ENCODE measurements around the gene MZT2B.
"Not testable (repeated sequence)": the region's sequence is repeated elsewhere in the genome, so short reads cannot be mapped to it uniquely, and the experiment has no call there.

MZT2B gene, protein sequence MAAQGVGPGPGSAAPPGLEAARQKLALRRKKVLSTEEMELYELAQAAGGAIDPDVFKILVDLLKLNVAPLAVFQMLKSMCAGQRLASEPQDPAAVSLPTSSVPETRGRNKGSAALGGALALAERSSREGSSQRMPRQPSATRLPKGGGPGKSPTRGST

DNA sequence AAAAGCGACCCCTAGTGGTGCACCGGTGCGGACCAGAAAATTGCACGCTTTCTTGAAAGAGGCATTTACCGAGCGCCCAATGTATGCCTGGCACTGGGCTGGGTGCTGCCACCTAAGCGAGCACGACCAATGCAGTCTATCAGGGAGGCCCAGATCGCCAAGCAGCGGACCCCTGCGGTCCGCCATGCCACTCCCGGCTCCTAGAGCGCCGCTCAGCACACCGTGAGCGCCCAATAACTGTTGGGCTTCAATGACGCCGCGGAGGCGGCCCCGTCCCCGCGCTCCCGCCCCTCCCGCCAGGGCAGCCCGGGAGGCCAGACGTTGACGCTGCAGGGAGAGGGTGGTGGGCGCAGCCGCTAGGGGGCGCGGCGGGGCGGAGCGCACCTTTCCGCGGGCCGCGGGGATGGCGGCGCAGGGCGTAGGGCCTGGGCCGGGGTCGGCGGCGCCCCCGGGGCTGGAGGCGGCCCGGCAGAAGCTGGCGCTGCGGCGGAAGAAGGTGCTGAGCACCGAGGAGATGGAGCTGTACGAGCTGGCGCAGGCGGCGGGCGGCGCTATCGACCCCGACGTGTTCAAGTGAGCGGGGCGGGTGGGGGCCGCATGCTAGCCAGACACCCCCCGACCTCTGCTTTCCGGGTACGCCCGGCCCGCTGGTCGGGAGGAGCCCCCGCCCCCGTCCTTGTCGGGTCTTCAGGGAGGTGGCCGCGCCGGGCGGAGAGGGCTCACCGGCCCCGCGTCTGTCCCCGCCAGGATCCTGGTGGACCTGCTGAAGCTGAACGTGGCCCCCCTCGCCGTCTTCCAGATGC lies at the start of gene MZT2B:
MZT2B (plus strand) TSS at position 383 of the 803 bp plus-strand sequence; CDS start at position 404, 21 bp downstream.
- TF ChIP-seq, protein P1, sequence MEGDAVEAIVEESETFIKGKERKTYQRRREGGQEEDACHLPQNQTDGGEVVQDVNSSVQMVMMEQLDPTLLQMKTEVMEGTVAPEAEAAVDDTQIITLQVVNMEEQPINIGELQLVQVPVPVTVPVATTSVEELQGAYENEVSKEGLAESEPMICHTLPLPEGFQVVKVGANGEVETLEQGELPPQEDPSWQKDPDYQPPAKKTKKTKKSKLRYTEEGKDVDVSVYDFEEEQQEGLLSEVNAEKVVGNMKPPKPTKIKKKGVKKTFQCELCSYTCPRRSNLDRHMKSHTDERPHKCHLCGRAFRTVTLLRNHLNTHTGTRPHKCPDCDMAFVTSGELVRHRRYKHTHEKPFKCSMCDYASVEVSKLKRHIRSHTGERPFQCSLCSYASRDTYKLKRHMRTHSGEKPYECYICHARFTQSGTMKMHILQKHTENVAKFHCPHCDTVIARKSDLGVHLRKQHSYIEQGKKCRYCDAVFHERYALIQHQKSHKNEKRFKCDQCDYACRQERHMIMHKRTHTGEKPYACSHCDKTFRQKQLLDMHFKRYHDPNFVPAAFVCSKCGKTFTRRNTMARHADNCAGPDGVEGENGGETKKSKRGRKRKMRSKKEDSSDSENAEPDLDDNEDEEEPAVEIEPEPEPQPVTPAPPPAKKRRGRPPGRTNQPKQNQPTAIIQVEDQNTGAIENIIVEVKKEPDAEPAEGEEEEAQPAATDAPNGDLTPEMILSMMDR (IDR thresholded peaks at IDR 0.05; ENCODE audit: borderline replicate concordance, insufficient read depth, low read depth, low read length), result peak; percentile 85
- peak within 1 kb of the TSS; percentile 78 for H3K4me3 ChIP-seq (ENCODE audit: low read depth, low read length)

DNA sequence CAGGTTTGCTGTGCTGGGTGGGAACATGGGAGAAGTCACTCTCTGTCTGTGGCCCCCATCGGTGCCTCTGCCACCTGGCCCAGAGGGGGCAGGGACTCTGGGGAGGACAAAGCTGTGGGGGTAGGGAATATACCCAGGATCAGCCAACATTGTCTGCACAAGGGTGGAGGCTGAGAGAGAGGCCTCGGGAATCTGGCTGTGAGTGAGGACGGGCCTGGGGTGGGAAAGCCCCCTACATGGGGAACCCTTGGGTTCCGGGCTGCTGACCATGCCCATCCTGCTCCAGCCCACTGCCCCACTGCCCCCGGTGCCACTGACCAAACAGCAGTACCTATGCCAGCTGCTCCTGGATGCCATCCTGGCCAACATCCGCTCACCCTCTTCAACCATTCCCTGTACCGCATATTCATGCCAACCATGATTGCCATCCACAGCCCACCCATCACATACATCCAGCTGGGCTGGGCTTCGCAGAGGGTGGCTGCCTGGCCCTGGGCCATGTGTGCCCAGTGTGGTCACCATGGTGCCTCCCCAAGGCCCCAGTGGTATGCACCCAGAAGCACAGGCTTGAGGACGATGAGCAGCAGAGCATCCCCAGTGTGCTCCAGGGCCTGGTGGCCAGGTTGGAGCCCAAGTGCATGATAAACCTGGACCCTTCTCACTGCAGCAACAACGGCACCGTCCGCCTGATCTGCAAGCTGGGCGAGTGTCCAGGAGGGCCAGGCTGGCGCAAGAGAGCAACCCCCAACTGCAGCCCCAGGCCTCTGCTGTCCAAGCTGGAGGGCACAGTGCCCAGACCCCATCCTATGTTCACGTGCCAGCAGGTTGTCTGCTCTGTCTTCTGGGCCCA lies 46.1 kb upstream of the MZT2B start:
- H3K4me3 ChIP-seq (ENCODE audit: low read depth, low read length), result no peak overlapping the region
- TF ChIP-seq, protein P1 (IDR thresholded peaks at IDR 0.05; ENCODE audit: borderline replicate concordance, insufficient read depth, low read depth, low read length), result no peak

DNA sequence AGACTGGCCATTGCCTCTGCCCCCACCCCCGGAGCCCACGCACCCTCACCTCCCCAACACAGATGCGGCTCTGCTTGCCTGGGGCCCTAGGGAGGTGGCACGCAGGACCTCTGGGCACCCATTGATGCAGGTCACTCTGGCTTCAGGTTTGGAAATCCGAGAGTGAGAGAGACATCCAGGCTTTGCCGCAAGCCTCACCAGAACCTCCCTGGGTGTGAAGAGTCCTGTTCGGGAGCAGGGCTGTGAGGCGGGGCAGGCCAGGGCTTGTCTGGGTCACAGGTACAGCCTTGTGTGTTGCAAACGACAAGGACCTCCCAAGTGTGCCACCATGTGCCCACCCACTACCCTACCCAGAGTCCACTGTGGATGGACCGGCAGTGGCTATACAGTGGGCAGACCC lies 45.5 kb upstream of the MZT2B start:
- not testable (repeated sequence) for H3K4me3 ChIP-seq (ENCODE audit: low read depth, low read length)

DNA sequence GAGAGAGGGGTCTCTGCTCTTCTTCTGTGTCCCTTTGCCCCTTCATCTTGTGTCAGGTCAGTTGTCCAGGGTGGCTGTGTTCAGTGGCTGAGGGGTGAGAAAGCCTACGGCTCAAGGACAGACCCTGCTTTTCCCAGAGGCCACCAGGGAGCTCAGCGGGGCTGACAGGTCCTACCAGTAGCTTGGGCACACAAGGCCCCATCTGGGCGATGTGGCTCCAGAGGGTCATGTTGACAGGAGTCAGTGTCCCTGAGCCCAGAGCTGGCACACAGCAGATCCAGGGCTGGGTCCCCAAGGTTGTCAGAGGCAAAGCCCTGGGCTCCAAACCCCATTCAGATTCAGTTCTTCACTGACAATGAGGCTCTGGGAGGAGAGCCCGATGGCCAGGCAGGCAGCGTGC lies 44.9 kb upstream of the MZT2B start:
- H3K4me3 ChIP-seq (ENCODE audit: low read depth, low read length), result not testable (repeated sequence)

DNA sequence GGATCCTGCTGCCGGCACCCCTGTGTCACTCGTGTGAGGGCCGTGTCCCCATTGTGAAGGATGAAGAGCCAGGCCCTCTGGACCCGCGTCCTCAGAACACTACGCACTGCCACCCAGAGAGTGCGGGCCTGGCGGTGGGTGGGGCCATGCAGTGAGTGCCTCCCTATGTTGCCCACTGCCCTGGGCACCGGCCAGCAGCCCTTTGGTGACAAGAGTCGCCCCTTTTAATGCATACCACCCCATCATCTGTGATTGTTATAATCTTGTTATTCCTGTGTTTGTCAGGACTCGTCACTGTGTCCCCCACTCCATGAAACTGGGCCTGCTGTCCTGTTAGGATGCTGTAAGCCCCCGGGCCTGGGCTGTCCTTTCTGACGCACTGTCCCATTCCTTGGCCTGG lies 43.7 kb upstream of the MZT2B start:
- H3K4me3 ChIP-seq (ENCODE audit: low read depth, low read length), result not testable (repeated sequence)

DNA sequence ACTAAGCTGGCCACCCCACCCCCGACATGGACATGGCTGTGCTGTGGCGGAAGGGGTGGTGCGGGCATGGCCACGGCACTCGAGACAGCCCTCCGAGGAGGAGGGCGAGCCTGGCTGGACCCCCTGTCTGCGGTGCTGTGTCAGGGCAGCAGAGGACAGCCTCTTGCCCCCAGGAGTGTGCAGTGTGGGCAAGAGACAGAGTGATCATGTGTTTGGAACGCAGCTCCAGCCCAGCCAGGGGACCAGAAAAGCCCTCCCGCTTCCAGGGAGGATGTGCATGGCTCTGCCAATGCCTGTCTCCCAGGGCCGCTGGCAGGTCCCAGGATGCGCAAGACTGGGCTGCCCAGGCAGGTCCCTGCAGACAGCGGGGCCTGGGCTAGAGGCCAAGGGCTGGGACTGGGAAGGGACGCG lies 43.2 kb upstream of the MZT2B start:
- H3K4me3 ChIP-seq (ENCODE audit: low read depth, low read length), result not testable (repeated sequence)

DNA sequence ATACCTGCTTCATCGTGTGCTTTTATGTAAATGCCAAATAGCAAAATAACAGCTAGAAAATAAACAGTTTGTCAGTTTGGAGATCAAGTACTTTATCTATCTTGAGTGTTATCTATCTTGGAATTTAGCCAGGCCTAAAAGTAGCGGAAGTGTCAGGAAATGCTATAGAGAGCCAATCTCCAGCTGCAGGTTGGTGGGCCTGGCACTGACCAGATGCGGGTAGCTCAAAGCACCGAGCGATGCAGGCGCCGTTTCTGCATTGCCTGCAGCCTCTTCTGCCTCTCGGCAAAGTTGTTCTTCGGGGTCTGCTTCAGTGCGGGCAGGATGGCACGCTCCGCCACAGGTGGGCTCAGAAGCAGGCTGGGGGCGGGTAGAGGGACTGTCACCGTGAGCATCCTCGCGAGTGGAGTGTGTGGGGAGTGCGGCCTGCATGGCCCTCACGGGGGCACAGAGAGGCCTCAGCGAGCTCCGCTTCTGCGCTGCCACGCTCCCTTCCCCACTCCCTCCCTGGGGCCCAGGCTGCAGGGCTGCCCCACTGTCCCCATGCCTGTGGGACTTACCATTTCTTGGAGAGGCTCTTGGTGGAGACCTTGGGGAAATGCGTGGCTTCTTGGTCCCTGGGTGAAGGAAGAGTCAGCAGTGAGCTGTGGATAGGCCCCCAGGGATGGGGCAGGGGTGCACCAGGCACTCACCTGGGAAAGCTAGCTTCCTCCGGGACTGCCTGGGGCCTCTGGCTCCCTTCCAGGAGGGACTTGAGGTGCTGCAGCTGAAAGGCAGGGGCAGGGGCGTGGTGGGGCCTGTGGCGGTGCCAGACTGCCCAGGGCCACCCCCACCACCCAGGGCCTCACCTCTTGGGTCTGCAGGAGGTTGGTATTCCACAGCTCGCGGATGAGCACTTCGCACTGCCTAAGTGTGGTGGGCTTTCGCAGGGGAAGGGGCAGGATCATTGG lies 42.5 kb upstream of the MZT2B start:
- H3K4me3 ChIP-seq (ENCODE audit: low read depth, low read length), result not testable (repeated sequence)

DNA sequence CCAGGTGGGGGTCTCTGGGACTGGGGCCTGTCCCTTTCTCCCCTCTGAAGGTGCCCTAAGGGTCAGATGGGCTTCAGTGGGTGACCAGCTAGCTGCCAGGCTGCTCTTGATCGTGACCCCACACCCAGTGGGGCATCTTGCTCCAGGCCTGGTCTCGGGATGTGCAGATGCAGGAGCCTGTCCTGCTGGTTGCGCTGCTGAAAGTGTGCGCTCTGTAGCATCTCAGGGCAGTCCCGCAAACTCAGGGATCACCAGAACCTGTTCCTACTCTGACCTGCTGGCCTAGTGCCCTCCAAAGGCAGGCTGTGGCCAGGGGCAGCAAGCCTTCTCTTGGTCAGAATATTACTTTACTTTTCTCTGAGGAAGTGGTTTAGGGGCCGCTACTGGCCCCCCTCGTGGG lies 41.5 kb upstream of the MZT2B start:
- not testable (repeated sequence) for H3K4me3 ChIP-seq (ENCODE audit: low read depth, low read length)

DNA sequence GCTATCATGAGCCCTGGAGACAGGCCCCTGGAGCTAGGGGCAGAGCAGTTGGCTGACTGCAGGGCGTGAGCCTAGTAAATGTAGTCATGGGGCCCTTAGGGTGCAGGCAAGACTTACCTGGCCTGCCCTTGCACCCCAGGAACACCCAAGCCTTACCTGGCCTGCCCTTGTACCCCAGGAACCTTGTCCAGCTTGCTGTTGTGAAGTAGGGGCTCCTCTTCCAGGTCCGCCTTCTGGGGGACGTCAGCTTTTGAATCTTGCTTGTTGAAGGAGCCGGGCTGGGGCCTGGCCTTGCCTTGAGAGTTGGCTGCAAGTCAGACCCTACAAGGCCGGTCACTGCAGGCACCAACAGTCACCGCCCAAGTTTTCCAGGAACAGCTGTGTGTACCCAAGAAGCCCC lies 41.1 kb upstream of the MZT2B start:
- H3K4me3 ChIP-seq (ENCODE audit: low read depth, low read length), result not testable (repeated sequence)

DNA sequence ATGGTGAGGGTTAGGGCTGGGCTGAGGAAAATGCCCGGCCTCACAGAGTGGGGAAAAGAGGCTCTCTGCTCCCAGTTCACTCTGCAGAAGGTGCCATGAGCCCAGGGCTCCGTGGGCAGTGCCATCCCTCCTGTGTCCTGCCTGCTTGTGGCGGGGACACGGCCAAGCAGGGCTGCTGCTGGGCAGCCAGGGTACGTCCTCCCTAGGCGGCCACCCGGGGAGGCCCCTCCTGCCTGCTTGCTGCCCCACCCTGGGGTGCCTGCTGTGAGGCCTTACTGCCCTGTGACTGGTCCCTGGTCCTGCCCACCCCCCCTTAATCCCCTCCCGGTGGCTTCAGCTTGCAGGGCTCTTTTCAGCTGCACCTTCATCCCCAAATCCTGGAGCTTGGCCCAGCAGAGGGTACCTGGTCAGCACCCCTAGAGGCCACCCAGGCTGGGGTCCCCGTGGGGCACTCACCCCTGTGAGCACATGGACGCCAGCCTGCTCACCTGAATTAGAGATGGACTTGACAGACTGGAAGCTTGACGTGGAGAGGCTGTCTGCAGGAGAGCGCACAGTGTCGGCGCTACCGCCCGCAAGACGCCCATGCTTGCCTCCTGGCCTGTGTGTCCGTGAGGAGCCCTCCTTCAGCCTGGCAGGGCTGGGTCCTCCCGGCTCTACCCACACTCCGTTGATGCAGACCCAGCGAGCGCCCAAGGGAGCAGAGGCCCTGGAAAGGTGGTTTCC lies 40.3 kb upstream of the MZT2B start:
- not testable (repeated sequence) for H3K4me3 ChIP-seq (ENCODE audit: low read depth, low read length)

DNA sequence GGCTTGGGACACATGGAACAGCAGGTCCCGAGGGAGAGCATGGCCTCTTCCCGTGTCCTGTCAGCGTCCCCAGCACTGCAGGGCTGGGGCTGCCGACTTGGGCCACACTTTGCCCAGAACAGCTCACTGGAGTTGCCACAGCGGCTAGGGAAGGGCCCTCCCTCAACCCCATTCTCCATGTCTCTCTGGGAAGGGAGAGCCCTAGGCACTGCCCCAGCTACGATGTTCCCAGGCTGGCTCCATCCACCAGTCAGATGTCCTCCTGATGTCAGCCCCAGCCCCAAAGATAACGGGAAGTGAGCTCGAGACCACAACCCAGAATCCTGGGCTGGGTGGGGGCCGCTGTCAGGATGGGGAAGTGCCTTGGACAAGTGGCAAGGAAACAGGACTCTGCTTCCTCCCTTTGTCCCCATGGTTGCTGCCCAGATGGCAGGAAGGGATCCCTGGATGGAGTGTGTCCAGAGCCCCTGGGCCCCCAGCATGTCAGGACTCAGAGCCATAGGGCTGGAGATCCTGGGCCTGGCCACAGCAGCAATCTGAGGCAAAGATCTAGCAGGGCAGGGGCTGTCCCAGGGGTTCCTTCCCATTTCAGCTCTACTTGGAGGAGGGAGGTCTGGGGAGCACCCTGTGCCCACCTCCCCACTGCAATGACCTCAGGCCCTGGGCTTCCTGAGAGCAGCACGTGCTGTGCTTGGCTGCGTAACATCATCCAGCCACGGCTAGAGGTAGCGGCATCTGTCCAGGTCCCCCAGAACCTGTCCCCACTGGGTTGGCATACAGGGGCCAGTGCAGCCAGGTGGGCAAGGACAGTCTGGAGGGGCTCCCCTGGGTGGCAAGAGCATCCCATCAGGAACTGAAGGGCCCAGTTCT lies 39.4 kb upstream of the MZT2B start:
- H3K4me3 ChIP-seq (ENCODE audit: low read depth, low read length), result not testable (repeated sequence)

DNA sequence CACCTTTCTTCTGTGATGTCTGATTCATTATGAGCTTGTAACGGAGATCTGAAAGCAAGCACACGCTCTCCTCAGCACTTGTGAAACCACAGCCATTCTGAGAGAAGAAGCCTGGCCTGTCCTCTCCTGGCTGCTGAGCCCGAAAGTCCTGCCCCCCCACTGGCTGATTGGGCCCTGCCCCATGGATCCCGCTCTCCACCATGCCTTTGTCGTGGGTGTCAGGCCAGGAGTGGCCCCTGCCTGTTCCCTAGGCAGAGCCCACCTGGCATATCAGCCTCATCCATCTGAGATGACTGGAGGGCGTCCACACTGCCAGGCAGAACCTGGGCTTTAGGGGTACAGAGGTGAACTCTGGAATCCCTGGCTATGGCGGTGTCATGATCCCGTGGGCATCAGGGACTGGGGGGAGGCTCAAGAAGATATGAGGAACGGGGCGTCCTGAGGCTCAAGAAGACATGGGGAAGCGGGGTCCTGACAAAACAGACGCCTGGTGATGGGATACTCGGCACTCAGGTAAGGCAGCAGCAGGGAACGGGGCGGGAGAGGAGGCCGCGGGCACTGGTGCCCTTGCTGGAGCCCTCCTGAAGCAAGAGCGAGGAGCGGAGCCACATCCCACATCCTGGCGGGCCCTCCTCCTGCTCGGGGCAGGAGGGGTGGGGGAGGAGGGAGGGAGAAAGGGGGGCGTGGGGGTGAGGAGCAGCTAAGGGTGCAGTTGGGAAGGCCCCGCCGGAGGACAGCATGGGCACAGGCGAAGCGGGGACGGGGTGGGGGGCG lies 38.6 kb upstream of the MZT2B start:
- not testable (repeated sequence) for H3K4me3 ChIP-seq (ENCODE audit: low read depth, low read length)

DNA sequence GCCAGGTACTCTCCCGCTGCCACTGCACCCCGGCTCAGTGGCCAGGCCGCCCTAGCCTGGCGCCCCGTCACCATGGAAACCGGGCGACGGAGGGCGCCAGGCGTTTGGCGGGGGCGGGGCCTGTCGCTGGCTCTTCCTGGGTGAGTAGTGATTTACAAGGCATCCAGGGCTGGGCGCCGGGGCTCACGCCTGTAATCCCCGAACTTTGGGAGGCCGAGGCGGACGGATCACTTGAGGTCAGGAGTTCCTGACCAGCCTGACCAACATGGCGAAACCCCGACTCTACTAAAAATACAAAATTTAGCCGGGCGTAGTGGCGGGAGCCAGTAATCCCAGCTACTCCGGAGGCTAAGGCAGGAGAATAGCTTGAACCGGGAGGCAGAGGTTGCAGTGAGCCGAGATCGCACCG lies 37.1 kb upstream of the MZT2B start, which contains the start of gene CCDC74B:
CCDC74B (minus strand) TSS at position 107 of the 409 bp plus-strand sequence. CDS start 116 bp downstream, outside the sequence.
- H3K4me3 ChIP-seq (ENCODE audit: low read depth, low read length), result peak within 1 kb of the TSS; percentile 26

DNA sequence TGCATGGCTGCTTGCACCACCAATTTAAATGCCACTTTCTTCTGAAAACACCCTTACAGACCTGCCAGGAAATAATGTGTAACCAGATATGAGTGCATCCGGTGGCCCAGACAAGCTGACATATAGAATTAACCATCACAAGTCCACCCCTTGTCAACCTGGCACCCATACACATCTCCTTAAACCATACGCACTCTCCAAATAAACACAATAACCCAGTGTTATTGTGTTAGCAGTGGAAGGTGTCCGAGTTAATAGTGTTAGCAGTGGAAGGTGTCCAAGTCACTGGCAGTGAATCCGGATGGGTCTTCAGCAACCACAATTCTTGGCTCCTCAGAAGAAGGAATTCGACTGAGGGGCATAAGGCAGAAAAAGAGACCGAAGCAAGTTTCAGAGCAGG lies 33.5 kb upstream of the MZT2B start:
- H3K4me3 ChIP-seq (ENCODE audit: low read depth, low read length), result not testable (repeated sequence)
